Ascending aorta (tissue), 2 donors: ENCODE measurements around the gene ZNF579. TPM values are rescaled to one million over a fixed set of nuclear protein-coding genes. Genes with fewer than 3 reads are reported as not detected.
"Not testable (repeated sequence)": the region's sequence is repeated elsewhere in the genome, so short reads cannot be mapped to it uniquely, and the experiment has no call there.

ENCODE experiments used
- DNase-seq, 2 donors: peaks; one replicate each; pipeline ENCODE4 v3.0.0-alpha.2; 2019; ENCODE audit warnings: low spot score in 2 of 2
- H3K27ac ChIP-seq, 2 donors: fragments of 200-600 bp; sonication (generic); one replicate each; pipeline ENCODE4 v1.5.1; 2016 to 2017; ENCODE audit warnings: mild to moderate bottlenecking in 1 of 2
- H3K27me3 ChIP-seq: fragments of 200-600 bp; sonication (generic); one replicate; pipeline ENCODE4 v1.5.1; 2017
- H3K36me3 ChIP-seq, 2 donors: fragments of 200-600 bp; sonication (generic); one replicate each; pipeline ENCODE4 v1.5.1; 2016
- H3K4me1 ChIP-seq, 2 donors: fragments of 200-600 bp; sonication (generic); one replicate each; pipeline ENCODE4 v1.5.1; 2016 to 2017; ENCODE audit warnings: mild to moderate bottlenecking in 1 of 2
- H3K4me3 ChIP-seq, 2 donors: fragments of 200-600 bp; sonication (generic); one replicate each; pipeline ENCODE4 v1.5.1; 2016 to 2017; ENCODE audit warnings: mild to moderate bottlenecking in 1 of 2
- H3K9me3 ChIP-seq, 2 donors: fragments of 200-600 bp; sonication (generic); one replicate each; pipeline ENCODE4 v1.5.1; 2016
- CTCF ChIP-seq, 3 experiments: fragments of 200-600 bp in 2 of 3; fragments of 450-650 bp in 1 of 3; sonication (generic) in 2 of 3; IDR thresholded peaks; one replicate each; pipeline ENCODE4 v1.5.1; 2016 to 2019; ENCODE audit warnings: antibody characterized with exemption in 3 of 3, mild to moderate bottlenecking in 1 of 3, moderate library complexity in 1 of 3
- intact Hi-C: fragments of 100-400 bp; cut with DNase I; formaldehyde crosslinking; loops from one replicate; pipeline ENCODE4 v1.15.1; 2023
- total RNA-seq: library from RNA; depleted of rRNA; stranded (reverse); fragments of >200 nt; gene quantifications from one replicate; pipeline ENCODE4 v1.1.0, GENCODE V29; 2016

Gene ZNF579
- total RNA-seq, 1 donor from 2014 or later, result 14.2 TPM

GRCh38 chr19:55578761-55579747 is 1.6 kb downstream of the ZNF579 start:
- no peaks in the 10 kb centered on the region for H3K27me3 ChIP-seq
- DNase-seq, result no peak
- H3K36me3 ChIP-seq, result peaks cover 16 to 22% of the 10 kb centered on the region in 2 donors
- H3K4me1 ChIP-seq, result peaks cover 0 to 6% of the 10 kb centered on the region in 2 donors
- no peak for TF ChIP-seq CTCF (IDR thresholded peaks at IDR 0.05)
- H3K27ac ChIP-seq, result peak overlapping the region in 1 of 2 donors; percentile 89
- no peaks in the 10 kb centered on the region for H3K9me3 ChIP-seq
- peak overlapping the region in 1 of 2 donors; percentile 85 for H3K4me3 ChIP-seq
- intact Hi-C loops, result no loop called here

- TF ChIP-seq CTCF (IDR thresholded peaks at IDR 0.05), result no peak
These were observed 2.5 kb downstream of the ZNF579 start for GRCh38 chr19:55578031-55578760.

GRCh38 chr19:55576746-55577145 is 3.9 kb downstream of the ZNF579 start:
- no peak overlapping the region for H3K27ac ChIP-seq
- no peaks in the 10 kb centered on the region for H3K9me3 ChIP-seq
- no peaks in the 10 kb centered on the region for H3K27me3 ChIP-seq
- H3K4me3 ChIP-seq, result no peak overlapping the region
- TF ChIP-seq CTCF (IDR thresholded peaks at IDR 0.05), result no peak
- intact Hi-C loops, result no loop called here
- H3K36me3 ChIP-seq, result peaks cover 16 to 22% of the 10 kb centered on the region in 2 donors
- DNase-seq, result no peak
- peaks cover 0 to 6% of the 10 kb centered on the region in 2 donors for H3K4me1 ChIP-seq

More at GRCh38 chr19:55578031-55578760, 2.5 kb downstream of the ZNF579 start:
- Histone ChIP-seq H3K9me3 (no peaks in the 10 kb centered on the region), H3K36me3 (peaks cover 16 to 22% of the 10 kb centered on the region in 2 donors), H3K4me3 (no peak overlapping the region), H3K27me3 (no peaks in the 10 kb centered on the region), H3K4me1 (peaks cover 0 to 6% of the 10 kb centered on the region in 2 donors), H3K27ac (no peak overlapping the region)
- no peak for DNase-seq
- intact Hi-C loops, result no loop called here

GRCh38 chr19:55573929-55574328 is 6.7 kb downstream of the ZNF579 start:
- H3K4me1 ChIP-seq, H3K9me3 ChIP-seq, DNase-seq, H3K27ac ChIP-seq, intact Hi-C loops, H3K27me3 ChIP-seq, H3K4me3 ChIP-seq: not testable (repeated sequence)
- H3K36me3 ChIP-seq, result peaks cover 13 to 19% of the 10 kb centered on the region in 2 donors

- H3K4me1 ChIP-seq, H3K9me3 ChIP-seq, H3K36me3 ChIP-seq, intact Hi-C loops, DNase-seq, H3K27ac ChIP-seq, H3K27me3 ChIP-seq, H3K4me3 ChIP-seq: not testable (repeated sequence)
These were observed 11.2 kb downstream of the ZNF579 start for GRCh38 chr19:55569477-55569876.

- no peak overlapping the region for H3K4me3 ChIP-seq
- no peaks in the 10 kb centered on the region for H3K4me1 ChIP-seq
- H3K9me3 ChIP-seq, result no peaks in the 10 kb centered on the region
- no peak for DNase-seq
- H3K27me3 ChIP-seq, result no peaks in the 10 kb centered on the region
- H3K36me3 ChIP-seq, result no peaks in the 10 kb centered on the region
- no peak overlapping the region for H3K27ac ChIP-seq
- intact Hi-C loops, result no loop called here
- no peak for TF ChIP-seq CTCF (IDR thresholded peaks at IDR 0.05)
These were observed 12.8 kb downstream of the ZNF579 start for GRCh38 chr19:55567708-55568328.
